ENCODE measurements around the gene TXK. TPM values are rescaled to one million over a fixed set of nuclear protein-coding genes. Genes with fewer than 3 reads are reported as not detected.

Gene TXK
- total RNA-seq, 1 experiment from 2014 or later: 1.7 TPM

GRCh38 chr4:48047421-48047844 is 86.6 kb downstream of the TXK start:
- Histone ChIP-seq H3K4me3 (ENCODE audit: low read depth, low read length) (no peak overlapping the region), H3K36me3 (ENCODE audit: control insufficient read depth, insufficient read depth, low read length) (no peaks in the 10 kb centered on the region), H3K4me1 (peaks cover 32% of the 10 kb centered on the region), H3K27me3 (replicated peaks; ENCODE audit: control insufficient read depth, insufficient read depth, low read length) (no peaks in the 10 kb centered on the region), H3K9me3 (no peaks in the 10 kb centered on the region)
- Mint-ChIP-seq H3K9me3 (ENCODE audit: unreplicated experiment) (no peaks in the 10 kb centered on the region), H3K4me1 (ENCODE audit: low read depth, unreplicated experiment) (peaks cover 18% of the 10 kb centered on the region), H3K27me3 (ENCODE audit: insufficient read depth, unreplicated experiment) (no peaks in the 10 kb centered on the region), H3K36me3 (ENCODE audit: insufficient read depth, unreplicated experiment) (peaks cover 7% of the 10 kb centered on the region), H3K27ac (ENCODE audit: unreplicated experiment) (no peak overlapping the region), H3K4me3 (ENCODE audit: unreplicated experiment) (no peak overlapping the region)
- TF ChIP-seq, protein P1, sequence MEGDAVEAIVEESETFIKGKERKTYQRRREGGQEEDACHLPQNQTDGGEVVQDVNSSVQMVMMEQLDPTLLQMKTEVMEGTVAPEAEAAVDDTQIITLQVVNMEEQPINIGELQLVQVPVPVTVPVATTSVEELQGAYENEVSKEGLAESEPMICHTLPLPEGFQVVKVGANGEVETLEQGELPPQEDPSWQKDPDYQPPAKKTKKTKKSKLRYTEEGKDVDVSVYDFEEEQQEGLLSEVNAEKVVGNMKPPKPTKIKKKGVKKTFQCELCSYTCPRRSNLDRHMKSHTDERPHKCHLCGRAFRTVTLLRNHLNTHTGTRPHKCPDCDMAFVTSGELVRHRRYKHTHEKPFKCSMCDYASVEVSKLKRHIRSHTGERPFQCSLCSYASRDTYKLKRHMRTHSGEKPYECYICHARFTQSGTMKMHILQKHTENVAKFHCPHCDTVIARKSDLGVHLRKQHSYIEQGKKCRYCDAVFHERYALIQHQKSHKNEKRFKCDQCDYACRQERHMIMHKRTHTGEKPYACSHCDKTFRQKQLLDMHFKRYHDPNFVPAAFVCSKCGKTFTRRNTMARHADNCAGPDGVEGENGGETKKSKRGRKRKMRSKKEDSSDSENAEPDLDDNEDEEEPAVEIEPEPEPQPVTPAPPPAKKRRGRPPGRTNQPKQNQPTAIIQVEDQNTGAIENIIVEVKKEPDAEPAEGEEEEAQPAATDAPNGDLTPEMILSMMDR (IDR thresholded peaks at IDR 0.05; ENCODE audit: insufficient read depth in 1 of 2, low read depth in 1 of 2, low read length in 1 of 2, severe bottlenecking in 1 of 2, unreplicated experiment in 1 of 2): no peak
- intact Hi-C loops (cut with micrococcal nuclease; ENCODE audit: unreplicated experiment): no loop called here
- no peak for DNase-seq
- no TSS peak for BruUV-seq (replicated peaks)
- POLR2A ChIA-PET: no interaction called here
- CTCF ChIA-PET: no interaction called here

- Mint-ChIP-seq H3K4me1 (ENCODE audit: low read depth, unreplicated experiment) (peaks cover 18% of the 10 kb centered on the region), H3K27ac (ENCODE audit: unreplicated experiment) (no peak overlapping the region), H3K27me3 (ENCODE audit: insufficient read depth, unreplicated experiment) (no peaks in the 10 kb centered on the region), H3K9me3 (ENCODE audit: unreplicated experiment) (no peaks in the 10 kb centered on the region), H3K36me3 (ENCODE audit: insufficient read depth, unreplicated experiment) (peaks cover 7% of the 10 kb centered on the region), H3K4me3 (ENCODE audit: unreplicated experiment) (no peak overlapping the region)
- no peaks in the 10 kb centered on the region for H3K36me3 ChIP-seq (ENCODE audit: control insufficient read depth, insufficient read depth, low read length)
- no peak overlapping the region for H3K4me3 ChIP-seq (ENCODE audit: low read depth, low read length)
- H3K9me3 ChIP-seq: no peaks in the 10 kb centered on the region
- DNase-seq: no peak
- peaks cover 42% of the 10 kb centered on the region for H3K4me1 ChIP-seq
- H3K27me3 ChIP-seq (replicated peaks; ENCODE audit: control insufficient read depth, insufficient read depth, low read length): no peaks in the 10 kb centered on the region
- ChIA-PET CTCF (no interaction called here), POLR2A (no interaction called here)
- BruUV-seq (replicated peaks): no TSS peak
- intact Hi-C loops (cut with micrococcal nuclease; ENCODE audit: unreplicated experiment): no loop called here
- TF ChIP-seq, protein P1 (IDR thresholded peaks at IDR 0.05; ENCODE audit: insufficient read depth in 1 of 2, low read depth in 1 of 2, low read length in 1 of 2, severe bottlenecking in 1 of 2, unreplicated experiment in 1 of 2): no peak
Measured at GRCh38 chr4:48046059-48046458, 88.0 kb downstream of the TXK start.

- Histone ChIP-seq H3K4me1 (peaks cover 39% of the 10 kb centered on the region), H3K27me3 (replicated peaks; ENCODE audit: control insufficient read depth, insufficient read depth, low read length) (no peaks in the 10 kb centered on the region), H3K36me3 (ENCODE audit: control insufficient read depth, insufficient read depth, low read length) (no peaks in the 10 kb centered on the region), H3K4me3 (ENCODE audit: low read depth, low read length) (no peak overlapping the region), H3K9me3 (no peaks in the 10 kb centered on the region)
- TF ChIP-seq, protein P1 (IDR thresholded peaks at IDR 0.05; ENCODE audit: insufficient read depth in 1 of 2, low read depth in 1 of 2, low read length in 1 of 2, severe bottlenecking in 1 of 2, unreplicated experiment in 1 of 2): no peak
- peaks cover 7% of the 10 kb centered on the region for H3K36me3 Mint-ChIP-seq (ENCODE audit: insufficient read depth, unreplicated experiment)
- no peak overlapping the region for H3K27ac Mint-ChIP-seq (ENCODE audit: unreplicated experiment)
- H3K4me1 Mint-ChIP-seq (ENCODE audit: low read depth, unreplicated experiment): peaks cover 18% of the 10 kb centered on the region
- no peaks in the 10 kb centered on the region for H3K27me3 Mint-ChIP-seq (ENCODE audit: insufficient read depth, unreplicated experiment)
- H3K4me3 Mint-ChIP-seq (ENCODE audit: unreplicated experiment): no peak overlapping the region
- ChIA-PET POLR2A (no interaction called here), CTCF (interaction anchor here (0.6 kb wide), 1 partner anchor 24 kb away, joined by 3 read pairs; no protein-coding TSS in a partner anchor)
- DNase-seq: no peak
- BruUV-seq (replicated peaks): no TSS peak
- H3K9me3 Mint-ChIP-seq (ENCODE audit: unreplicated experiment): no peaks in the 10 kb centered on the region
- intact Hi-C loops (cut with micrococcal nuclease; ENCODE audit: unreplicated experiment): no loop called here
Measured at GRCh38 chr4:48044298-48044697, 89.8 kb downstream of the TXK start.
